HG03469 (cell line): ENCODE data around the gene BCAM.
"Not testable (repeated sequence)": the region's sequence is repeated elsewhere in the genome, so short reads cannot be mapped to it uniquely, and the experiment has no call there.

Source experiments
- ATAC-seq: cut with Tn5 transposase; IDR thresholded peaks from one replicate; pipeline ENCODE4 v1.9.1; 2021; ENCODE audit warnings: mild to moderate bottlenecking, moderate library complexity, moderate number of reproducible peaks; ENCODE audit not compliant: unreplicated experiment

Gene BCAM

DNA sequence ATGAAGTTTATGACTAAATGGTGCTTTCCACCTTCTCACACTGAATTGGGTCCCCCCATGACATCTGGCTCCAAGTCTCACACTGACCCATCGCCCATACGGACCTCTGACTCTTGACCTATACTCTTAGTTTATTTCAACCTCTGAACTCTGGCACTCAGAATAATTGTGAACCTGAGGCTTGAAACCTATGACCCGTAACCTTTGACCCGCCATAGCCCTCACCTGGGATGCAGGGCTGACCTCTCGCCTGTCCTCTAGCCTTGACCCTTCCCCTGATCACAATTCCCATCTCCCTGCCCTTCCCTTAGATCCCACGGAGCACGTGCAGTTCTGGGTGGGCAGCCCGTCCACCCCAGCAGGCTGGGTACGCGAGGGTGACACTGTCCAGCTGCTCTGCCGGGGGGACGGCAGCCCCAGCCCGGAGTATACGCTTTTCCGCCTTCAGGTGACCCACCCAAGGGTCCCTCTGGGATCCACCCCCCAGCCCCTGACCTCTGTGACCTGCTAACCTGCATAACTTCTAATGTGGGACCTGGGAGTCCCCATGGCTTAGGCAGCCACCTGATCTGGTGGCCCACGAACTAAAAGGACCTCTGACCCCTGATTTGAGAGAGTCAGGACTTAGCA lies 5.1 kb downstream of the BCAM start:
- no peak for ATAC-seq

DNA sequence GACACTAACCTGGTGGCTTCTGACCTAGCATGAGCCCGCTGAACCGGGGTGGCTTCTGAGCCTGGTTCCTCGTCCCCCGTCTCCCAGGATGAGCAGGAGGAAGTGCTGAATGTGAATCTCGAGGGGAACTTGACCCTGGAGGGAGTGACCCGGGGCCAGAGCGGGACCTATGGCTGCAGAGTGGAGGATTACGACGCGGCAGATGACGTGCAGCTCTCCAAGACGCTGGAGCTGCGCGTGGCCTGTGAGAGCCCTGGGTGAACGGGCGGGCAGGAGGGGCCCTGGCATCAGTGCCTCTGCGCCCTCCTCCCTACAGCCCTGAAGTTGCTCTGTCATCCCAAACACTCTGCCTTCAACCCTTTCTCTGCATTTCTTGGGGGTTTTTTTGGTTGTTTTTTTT lies 5.6 kb downstream of the BCAM start:
- no peak for ATAC-seq

- ATAC-seq: no peak
Observed at GRCh38 chr19:44816301-44816700, 7.4 kb downstream of the BCAM start.

- no peak for ATAC-seq
Observed at GRCh38 chr19:44817725-44818465, 9.0 kb downstream of the BCAM start.

- ATAC-seq: no peak
Observed at GRCh38 chr19:44818466-44819031, 9.6 kb downstream of the BCAM start.

DNA sequence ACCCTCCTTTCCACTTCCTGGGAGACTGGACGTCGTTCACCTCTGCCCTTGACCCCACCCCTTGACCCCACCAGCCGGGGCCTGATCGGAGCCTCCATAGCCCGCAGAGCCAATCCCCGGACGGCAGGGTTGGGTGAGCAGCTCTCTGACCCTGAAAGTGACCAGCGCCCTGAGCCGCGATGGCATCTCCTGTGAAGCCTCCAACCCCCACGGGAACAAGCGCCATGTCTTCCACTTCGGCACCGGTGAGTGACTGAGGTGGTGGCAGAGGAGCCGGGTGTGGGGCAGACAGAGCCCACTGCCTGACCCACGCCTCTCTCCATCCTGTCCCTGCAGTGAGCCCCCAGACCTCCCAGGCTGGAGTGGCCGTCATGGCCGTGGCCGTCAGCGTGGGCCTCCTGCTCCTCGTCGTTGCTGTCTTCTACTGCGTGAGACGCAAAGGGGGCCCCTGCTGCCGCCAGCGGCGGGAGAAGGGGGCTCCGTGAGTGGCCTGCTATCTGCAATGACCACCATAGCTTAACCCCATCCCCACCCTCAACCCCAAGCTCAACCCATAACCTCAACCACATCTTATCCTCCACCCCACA lies 10.4 kb downstream of the BCAM start:
- ATAC-seq: no peak

- no peak for ATAC-seq
Observed at GRCh38 chr19:44820648-44821609, 12.0 kb downstream of the BCAM start.

DNA sequence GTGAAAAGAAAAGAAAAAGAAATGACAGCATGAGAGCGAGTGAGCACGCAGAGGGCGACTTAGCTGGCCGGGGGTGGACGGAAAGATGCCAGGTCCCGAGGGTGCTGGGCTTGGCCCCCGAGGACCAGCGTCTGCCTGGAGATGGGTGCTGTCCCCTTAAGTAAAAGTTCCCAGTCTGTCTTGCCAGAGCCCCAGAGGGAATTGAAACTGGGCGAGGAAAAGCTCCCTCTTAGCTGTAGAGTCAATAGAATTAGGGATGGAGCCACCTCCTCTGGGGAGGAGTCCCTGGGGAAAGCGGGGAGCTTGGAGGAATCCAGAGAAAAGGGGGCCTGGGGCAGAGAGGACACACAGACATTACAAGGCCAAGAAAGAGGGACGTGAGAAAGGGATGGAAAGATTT lies 13.3 kb downstream of the BCAM start:
- ATAC-seq: no peak

GRCh38 chr19:44822670-44823372 lies 13.9 kb downstream of the BCAM start:
- no peak for ATAC-seq

DNA sequence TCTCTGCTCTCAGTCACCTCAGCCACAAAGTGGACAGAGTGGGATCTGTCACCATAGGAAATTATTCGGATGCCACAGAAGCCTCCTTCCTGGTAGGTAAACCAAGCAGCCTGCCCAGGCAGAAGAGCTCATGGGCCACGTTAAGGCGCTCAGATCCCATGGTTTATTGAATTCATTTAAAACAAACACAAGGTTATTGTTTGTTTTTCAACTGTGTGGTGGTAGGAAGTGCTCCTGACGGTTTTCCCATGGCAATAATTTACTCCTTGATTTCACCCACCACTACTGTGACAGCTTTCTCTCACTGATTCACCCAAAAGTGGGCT lies 14.4 kb downstream of the BCAM start:
- ATAC-seq: no peak

GRCh38 chr19:44824761-44825160 lies 15.9 kb downstream of the BCAM start:
- no peak for ATAC-seq

- ATAC-seq: not testable (repeated sequence)
Observed at GRCh38 chr19:44832875-44833274, 24.0 kb downstream of the BCAM start.

GRCh38 chr19:44834399-44834798 lies 25.5 kb downstream of the BCAM start:
- not testable (repeated sequence) for ATAC-seq

GRCh38 chr19:44839276-44839675 lies 30.4 kb downstream of the BCAM start:
- ATAC-seq: no peak

DNA sequence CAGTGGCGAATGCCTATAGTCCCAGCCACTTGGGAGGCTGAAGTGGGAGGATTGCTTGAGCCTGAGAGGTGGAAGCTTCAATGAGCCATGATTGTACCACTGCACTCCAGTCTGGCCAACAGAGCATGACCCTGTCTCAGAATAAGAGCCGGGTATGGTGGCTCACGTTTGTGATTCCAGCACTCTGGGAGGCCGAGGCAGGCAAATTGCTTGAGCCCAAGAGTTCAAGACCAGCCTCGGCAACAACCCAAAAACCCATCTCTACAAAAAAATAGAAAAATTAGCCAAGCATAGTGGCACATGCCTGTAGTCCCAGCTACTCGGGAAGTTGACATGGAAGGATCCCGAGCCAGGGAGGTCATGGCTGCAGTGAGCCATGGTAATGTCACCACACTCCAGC lies 31.9 kb downstream of the BCAM start:
- ATAC-seq: no peak

GRCh38 chr19:44841231-44841630 lies 32.3 kb downstream of the BCAM start:
- ATAC-seq: no peak

- ATAC-seq: no peak
Observed at GRCh38 chr19:44845286-44845611, 36.3 kb downstream of the BCAM start.

DNA sequence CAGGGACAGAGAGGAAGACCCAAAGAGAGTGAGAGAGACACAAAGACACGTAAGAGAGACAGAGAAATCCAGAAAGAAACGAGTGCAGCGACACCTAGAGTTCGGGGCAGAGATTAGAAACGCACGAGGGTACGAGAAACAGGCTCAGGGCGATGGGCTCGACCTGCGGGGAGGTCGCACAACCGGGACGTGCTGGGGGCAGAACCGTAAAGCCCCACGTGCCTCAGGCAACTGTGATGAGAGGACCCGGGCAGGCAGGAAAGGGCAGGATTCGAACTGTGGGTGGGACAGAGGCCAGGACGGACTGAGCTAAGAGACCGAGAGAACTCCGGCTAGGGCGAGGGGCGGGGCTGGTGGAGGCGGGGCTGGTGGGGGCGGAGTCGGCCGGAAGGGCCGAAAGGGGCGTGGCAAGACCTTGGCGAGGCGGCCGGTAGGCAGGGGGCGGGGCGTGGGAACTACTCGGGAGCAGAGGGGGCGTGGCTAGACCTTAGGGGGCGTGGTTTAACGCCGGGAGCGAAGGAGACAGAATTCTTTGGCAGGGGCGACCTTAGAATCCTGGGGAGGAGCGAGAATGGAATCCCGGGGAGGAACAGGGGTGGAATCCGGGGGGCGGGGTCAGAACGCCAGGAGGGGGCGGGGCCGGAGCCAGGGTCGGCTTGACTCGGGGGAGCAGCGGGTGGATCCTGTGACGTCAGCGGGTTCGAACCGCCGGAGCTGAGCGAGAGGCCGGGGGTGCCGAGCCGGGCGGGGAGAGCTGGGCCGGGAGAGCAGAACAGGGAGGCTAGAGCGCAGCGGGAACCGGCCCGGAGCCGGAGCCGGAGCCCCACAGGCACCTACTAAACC lies 36.9 kb downstream of the BCAM start, which contains the start of gene NECTIN2:
TSS of gene NECTIN2 (plus strand) at position 686 of the 843 bp plus-strand sequence. CDS start 229 bp downstream, outside the sequence.
- ATAC-seq: no peak

GRCh38 chr19:44846455-44847143 lies 37.7 kb downstream of the BCAM start:
- ATAC-seq: no peak
